Body of pancreas (tissue), 4 donors: Measurements from ENCODE around the gene CLHC1.

Experiments used
- CTCF ChIP-seq, 7 experiments: fragments of 450-650 bp in 4 of 7; fragments of 200-600 bp in 3 of 7; sonication (generic) in 3 of 7; IDR thresholded peaks; one replicate each; pipeline ENCODE4 v1.5.1; 2016 to 2019; ENCODE audit warnings: antibody characterized with exemption in 7 of 7
- POLR2A ChIP-seq, 3 donors: fragments of 450-650 bp; IDR thresholded peaks; one replicate each; pipeline ENCODE4 v1.6.1; 2016; ENCODE audit warnings: antibody characterized with exemption in 3 of 3, mild to moderate bottlenecking in 2 of 3

GRCh38 chr2:55242617-55243016 lies 10.5 kb upstream of the CLHC1 start:
- TF ChIP-seq CTCF (IDR thresholded peaks at IDR 0.05) (no peak), POLR2A (IDR thresholded peaks at IDR 0.05) (no peak)
